HG02973 (cell line): ENCODE data around the gene AOAH.
"Not testable (repeated sequence)": the region's sequence is repeated elsewhere in the genome, so short reads cannot be mapped to it uniquely, and the experiment has no call there.

Source experiments
- ATAC-seq: cut with Tn5 transposase; IDR thresholded peaks from one replicate; pipeline ENCODE4 v1.9.1; 2021; ENCODE audit warnings: moderate library complexity; ENCODE audit not compliant: unreplicated experiment

AOAH gene

DNA sequence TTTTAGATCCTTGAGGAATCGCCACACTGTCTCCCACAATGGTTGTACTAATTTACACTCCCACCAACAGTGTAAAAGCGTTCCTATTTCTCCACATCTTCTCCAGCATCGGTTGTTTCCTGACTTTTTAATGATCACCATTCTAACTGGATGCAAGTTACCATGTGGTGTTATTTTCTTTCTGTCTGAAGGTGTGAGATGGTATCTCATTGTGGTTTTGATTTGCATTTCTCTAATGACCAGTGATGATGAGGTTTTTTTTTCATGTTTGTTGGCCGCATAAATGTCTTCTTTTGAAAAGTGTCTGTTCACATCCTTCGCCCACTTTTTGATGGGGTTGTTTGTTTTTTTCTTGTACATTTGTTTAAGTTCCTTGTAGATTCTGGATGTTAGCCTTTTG lies 20.4 kb downstream of the AOAH start:
- ATAC-seq = not testable (repeated sequence)

DNA sequence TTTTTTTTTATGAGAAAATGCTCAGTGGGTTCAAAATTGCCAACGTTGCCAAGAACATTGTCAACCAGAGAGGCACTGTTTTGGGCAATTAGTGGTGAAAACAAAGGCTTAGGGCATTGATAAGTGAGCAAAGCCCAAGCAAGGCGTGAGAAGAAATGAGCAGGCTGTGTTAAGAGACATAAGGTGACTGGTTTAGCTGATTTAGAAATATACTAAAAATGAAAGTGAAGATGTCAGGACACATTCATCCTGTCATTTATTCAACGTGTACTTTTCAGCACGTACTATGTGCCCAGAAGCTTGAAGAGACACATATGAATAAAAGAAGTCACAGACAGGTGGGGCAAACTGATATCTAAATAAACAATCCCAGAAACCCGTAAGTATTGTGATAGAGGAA lies 31.8 kb downstream of the AOAH start:
- no peak for ATAC-seq

DNA sequence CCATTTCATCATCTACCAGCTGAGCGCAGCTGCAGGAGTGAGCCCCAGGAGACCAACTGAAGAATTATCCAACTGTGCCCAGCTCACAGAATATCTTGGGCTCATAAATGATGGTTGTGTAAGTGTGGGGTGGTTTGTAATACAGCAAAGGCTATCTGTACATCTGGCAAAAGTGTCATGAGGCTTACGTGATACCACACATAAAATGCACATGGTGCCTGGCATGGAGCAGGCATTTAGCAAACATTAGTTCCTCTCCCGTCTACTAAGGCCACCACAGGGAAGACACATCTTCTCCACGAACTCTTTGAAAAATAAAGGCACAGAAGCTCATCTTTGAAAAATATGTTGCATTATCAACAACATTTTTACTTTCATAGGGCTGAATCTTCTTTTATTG lies 32.3 kb downstream of the AOAH start:
- ATAC-seq = no peak

DNA sequence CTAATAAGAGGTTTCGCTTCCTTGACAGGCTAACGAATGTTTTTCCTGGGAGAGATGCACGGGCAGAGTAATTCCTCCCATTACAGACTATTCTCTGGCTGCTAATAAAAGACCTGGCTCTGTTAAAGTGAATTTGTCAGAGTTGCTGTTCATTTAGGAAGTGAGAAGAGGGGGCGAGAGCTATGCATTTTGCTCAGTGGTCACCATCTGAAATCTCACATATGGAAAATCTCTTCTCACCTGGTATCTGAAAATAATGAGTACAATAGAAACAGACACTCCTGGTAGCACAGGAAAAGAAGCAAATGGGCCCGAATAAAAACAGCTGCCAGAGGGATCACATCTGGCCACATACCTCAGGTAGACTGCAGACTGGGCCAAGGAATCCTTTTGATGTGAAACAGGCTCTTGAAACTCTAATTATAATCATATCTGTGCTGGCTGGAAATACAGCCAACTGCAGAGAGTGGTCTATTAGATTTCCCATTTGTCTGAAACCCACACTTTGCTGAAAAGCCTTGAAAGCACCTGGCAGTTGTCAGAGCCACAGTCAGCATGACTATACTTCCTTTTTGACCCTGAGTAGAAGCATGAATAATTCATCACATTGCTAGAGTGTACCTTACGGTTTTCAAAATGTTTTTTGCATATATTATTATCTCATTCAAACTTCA lies 33.6 kb downstream of the AOAH start:
- no peak for ATAC-seq

DNA sequence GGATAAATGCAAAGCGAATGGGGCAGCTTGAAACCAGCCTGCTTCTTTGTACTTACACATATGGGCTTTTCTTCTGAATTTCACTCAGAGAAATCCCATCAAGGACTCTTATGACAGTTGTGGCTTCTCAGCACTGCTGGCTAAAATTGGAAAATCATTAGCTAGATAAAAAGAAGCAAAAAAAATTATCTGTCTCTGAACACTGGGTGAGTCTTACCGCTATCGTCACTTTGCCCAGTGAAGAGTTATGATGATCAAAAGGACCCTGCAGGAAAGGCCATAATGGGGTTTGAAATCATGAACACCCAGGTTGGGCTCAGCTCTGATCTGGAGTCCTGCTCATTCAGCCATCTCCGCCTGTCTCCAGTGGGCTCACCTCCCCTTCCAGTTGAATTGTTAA lies 34.3 kb downstream of the AOAH start:
- no peak for ATAC-seq

DNA sequence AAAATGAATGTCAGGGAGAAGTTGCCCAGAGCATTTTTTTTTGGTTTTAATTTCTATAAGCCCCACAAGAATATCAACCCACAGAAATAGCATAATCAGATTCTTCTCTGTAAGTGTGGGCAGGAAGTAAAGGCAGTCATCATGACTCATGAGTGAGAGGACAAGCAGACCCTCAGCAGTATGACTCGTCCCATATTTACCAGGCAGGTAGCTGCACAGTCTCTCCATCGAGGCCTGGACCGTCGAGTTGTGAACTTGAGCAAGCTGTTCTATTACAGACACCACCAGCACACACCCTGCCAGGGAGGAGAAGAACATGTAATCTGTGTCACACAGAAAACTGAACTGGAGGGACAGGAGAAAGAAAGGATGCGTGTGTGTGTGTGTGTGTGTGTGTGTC lies 37.8 kb downstream of the AOAH start:
- ATAC-seq = no peak

DNA sequence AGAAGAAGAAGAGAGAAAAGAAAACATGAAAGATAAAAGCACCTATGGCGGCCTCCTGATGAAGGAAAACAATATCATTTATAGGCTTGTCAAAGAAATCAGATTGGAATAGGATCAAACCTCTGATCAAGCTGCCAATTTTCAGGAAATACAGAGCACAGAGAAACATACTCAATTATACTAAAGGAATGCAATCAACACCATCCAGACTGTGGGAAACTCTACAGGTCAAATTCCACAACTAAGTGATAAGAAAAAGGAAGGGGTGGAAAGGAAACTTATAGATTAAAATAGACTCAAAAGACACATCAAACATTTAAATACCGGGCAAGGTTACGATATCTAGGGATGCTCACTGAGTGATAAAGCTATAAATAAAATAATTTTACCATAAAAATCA lies 39.3 kb downstream of the AOAH start:
- ATAC-seq = no peak

DNA sequence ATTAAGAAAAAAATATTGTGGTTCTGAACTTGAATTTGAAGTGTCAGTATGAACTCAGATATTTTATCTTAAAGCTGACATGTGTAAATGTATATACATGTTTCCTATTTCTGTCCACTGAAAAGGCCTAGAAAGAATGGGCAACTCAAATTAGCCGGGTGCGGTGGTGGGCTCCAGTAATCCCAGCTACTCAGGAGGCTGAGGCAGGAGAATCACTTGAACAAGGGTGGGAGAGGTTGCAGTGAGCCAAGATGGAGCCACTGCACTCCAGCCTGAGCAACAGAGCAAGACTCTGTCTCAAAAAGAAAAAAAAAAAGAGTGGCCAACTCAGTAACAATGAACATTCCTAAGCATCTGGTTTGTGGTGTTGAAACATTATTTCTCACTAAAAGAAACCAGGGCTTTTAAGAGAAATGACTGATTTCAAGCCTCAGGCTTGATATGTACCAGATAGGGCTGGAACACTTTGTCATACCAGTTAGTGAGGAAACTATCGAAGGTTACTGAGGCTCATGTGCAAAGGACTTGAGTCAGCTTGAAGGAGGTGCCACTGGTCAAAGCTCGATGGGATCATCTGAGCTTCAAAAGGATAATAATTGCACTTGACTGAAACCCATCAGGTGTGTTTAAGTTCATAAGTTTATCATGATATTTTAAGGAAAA lies 40.5 kb downstream of the AOAH start:
- ATAC-seq = no peak

DNA sequence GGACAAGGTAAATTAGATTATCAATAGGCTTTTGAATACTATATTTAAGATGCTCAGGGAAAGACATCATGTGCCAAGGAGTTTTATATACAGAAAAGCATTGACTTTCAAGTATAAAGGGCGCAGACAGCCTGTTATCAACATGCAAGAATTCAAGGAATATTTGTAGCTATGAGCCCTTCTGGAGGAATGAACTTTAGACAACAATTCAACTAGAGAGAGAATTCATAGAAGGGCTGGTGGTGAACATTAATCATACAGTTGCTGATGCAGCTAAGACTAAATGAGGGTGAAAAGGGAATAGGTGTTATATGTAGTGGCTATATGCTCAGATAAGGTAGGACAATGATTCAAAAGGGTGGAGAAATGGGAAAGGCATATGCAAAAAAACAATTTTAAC lies 41.2 kb downstream of the AOAH start:
- ATAC-seq = no peak

DNA sequence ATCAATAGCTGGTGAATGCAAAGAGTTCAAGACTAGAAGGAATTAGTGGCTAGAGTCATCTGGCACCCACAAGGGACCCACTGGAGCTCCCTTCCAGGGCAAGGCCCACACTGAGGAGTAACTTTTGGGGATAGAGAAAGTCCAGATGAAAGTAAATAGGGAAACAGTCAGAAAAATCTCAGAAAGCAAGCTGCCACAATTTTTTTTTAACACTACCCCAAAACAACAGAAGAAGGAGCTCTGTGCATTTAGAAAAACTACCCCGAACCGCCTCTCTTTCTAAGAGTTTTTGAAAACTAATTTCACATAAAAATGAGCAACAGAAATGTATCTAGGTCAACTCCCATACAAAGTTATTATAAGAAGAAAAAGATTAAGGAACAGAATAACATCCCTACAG lies 42.2 kb downstream of the AOAH start:
- no peak for ATAC-seq

DNA sequence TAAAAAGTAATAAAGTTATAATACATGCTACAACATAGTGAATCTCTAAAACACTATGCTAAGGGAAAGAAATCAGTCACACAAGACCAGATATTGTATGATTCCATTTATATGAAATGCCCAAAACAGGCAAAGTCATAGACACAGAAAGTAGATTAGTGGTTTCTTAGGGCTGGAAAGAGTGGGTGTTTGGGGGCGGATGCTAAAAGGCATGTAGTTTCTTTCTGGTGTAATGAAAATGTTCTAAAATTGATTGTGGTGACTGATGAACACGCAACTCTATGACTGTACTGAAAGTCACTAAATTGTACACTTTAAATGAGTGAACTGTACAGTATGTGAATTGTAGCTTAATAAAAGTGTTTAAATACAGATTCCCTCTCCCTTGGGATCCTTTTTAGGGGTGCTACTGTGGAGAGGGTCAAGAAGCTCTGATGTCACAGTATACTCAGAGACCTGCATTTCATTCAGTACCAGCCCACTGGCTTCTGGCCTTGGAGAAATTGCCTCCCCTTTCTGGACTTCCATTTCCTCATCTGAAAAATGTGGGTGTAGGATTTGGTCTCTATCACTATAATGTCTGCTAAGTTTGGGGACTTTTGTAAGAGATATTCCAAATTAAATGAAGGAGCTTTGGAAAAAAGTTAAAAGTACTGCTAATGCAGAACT lies 46.4 kb downstream of the AOAH start:
- ATAC-seq = peak; percentile 65

DNA sequence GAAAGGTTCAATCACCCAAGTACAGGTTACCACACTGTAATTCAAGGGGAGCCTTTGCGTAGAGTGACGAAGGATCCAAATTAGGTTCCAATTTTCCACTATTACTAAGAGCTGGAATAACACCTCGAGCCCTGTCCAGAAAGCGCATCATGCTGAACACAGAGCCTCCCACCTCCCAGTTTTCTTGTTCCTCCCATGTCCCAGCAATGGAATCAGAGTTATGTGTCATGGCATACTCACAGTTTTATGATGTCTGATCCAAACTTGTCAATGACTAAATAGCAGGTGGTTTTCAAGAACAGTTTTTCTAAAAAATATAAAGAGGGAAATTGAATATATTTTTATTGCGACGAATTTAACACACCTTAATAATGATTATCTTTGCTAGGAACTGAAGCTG lies 50.6 kb downstream of the AOAH start:
- no peak for ATAC-seq

DNA sequence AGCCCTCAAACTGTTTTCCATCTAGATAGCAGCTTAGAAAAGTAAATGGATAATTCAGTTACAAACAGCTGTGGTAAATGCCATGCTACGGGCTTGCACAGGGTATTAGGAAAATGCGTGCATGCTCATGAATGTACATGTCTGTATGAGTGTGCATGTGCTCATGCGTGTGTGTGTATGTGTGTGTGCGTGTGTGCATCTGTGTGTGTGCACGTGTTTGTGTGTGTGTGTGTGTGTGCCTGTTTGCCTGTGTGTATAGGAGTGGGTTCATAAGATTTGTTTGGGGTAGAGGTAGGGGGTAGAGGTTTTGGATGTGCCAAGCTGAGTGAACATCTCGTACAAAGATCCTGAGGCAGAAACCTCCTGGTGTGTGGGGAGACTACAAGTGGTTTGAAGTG lies 52.9 kb downstream of the AOAH start:
- no peak for ATAC-seq

DNA sequence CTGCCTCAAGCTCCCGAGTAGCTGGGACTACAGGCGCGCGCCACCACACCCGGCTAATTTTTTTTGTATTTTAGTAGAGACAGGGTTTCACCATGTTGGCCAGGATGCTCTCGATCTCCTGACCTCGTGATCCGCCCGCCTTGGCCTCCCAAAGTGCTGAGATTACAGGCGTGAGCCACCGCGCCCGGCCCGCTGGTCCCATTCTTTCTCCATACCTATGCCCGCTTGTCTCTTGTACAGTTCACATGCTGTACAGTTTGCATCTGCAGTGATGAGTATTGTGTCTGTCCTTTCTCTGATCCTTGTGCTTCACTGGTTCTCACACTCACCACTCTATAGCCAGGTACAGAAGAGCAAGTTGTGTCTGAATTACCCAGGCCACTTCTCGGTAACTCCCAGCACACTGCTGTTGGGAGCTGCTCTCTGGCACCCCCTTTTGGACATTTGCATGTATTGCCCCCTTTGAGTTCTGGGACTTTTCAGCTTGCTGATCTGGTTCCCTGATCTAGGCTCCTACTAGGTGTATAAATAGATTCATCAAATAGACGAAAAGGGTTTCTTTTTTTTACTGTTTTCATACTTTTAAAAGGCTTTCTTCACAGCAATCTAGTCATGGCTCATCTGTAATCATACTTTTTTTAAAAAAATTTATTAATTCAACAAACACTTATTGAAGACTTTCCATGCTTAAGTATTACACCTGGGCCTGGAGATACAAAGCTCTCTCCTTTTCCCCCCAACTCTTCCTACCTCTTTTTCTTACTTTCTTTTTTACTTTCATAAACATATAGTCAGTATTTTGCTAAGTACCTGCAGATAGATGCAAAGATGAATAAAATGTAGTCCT lies 53.5 kb downstream of the AOAH start:
- peak; percentile 92 for ATAC-seq

DNA sequence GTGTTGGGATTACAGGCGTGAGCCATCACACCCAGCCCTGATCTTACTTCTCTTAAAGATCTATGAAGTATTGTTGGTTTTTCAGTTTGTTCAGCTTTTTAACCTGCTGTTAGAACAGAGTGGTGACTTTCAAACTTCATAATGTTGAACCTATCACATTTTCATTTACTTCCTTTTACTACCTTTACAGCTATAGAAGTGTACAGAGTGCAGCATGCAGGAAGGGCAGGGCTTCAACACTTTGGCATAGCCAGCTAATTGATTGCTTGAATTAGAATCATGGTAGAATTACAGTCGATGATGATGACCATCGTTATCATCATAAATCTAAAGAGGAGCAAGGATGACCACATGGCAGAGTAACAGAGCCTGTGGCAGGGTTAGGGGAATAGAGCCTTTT lies 55.5 kb downstream of the AOAH start:
- no peak for ATAC-seq

DNA sequence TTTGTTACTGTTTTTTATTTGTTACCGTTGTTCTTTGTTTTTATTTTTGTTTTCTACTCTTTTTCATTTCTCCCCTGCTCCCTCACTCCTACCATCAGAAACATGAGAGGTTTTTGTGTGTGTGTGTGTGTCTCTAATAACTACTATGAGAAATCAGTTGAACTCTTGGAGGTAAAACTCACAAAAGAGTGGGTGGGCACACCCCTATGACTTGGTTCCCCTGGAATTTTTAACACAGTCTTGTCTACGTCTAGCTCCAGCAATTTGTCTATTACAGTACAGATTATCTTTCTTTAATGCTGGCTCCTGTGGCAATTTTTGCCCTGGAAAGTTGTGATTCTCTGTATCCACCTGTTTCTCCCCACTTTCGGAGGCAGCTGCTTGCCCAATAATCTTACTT lies 56.2 kb downstream of the AOAH start:
- ATAC-seq = no peak

DNA sequence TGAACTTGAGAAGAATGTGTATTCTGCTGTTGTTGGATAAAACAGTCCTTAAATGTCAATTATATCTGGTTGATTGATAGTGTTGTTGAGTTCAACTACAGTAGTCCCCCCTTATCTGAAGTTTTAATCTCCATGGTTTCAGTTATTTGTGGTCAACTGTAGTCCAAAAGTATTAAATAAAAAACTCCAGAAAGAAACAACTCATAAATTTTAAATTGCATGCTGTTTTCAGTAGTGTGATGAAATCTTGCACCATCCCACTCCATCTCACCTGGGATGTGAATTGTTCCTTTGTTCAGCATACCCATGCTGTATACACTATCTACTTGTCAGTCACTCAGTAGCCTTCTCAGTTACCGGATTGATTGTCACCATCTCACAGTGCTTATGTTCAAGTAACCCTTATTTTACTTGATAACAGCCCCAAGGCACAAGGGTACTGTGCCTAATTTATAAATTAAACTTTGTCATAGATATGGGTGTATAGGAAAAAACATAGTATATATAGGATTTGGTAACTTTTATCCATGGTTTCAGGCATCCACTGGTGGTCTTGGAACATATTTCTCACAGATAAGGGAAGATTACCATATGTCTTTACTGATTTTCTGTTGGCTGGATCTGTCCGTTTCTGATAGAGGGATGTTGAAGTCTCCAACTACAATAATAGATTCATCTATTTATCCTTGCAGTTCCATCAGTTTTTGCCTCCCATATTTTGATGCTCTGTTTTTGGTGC lies 57.1 kb downstream of the AOAH start:
- ATAC-seq = no peak

DNA sequence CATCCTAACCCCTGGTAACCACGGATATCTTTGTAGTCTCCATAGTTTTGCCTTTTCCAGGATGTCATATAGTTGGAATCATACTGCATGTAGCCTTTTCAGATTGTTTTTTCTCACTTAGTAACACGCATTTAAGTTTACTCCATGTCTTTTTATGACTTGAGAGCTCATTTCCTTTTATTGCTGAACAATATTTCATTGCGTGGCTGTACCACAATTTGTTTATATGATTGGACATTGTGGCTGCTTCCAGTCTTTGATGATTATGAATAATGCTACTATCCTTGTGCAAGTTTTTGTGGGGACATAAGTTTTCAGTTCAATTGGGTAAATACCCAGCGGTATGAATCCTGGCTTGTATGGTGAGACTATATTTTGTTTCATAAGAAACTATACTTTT lies 60.8 kb downstream of the AOAH start:
- ATAC-seq = no peak

DNA sequence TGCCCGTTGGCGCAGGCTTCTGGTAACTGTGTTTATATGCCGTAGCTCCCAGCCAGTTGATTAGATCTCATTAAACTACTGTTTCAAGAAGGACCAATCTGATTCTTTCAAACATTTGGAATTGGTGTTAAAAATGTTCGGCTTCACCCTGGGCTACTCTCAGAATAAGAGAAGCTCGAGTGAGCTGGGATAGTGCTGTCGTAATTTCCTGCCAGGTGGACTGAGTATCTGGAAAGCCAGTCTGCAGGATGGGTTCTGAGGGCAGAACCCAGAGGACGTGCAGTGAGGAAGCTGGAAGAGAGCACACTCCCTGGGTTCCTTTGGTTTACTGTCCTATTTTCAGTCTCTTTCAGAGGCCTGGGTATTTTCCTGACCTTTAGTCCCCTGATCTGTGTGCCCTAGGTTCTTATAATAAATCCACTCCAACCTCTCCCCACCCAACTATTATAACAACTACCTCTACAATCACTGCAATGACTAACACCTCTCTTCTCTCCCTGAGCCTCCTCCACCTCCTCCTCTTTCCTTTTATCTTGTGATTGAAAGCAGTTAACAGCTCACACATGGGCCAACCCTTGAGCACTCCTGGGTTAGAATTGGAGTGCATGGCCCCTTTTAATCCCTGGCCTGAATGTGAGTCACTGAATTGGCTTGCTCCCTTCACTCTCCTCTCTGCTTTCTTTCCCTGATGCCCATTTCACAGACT lies 63.0 kb downstream of the AOAH start:
- no peak for ATAC-seq

DNA sequence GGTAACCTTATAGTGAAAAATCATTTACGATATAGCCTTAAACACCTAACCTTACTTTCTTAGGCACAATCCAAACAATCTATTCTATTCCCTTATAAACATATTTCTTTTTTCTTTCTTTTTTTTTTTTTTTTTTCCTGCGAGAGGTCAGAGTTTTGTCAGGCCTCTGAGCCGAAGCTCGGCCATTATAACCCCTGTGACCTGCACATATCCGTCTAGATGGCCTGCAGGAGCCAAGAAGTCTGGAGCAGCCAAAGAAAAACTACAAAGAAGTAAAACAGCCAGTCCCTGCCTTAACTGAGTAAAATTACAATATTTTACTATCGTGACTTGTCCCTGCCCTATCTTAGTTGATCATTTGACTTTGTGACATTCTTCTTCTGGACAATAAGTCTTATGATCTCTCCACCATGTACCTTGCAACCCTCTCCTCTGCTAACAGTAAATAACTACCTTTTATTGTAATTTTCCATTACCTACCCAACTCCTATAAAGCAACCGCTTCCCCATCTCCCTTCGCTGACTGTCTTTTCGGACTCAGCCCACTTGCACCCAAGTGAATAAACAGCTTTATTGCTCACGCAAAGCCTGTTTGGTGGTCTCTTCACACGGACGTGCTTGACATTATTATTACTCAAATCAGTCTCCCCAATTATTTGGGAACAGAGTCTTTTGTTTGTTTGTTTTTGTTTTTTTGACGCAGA lies 64.5 kb downstream of the AOAH start:
- ATAC-seq = no peak
